ENCODE results near the gene GGT1. TPM values are rescaled to one million over a fixed set of nuclear protein-coding genes. Genes with fewer than 3 reads are reported as not detected.
"Not testable (repeated sequence)": the region's sequence is repeated elsewhere in the genome, so short reads cannot be mapped to it uniquely, and the experiment has no call there.

GGT1 gene
- total and polyA plus RNA-seq, 2 experiments from 2014 or later = 6.6 to 7.4 TPM

DNA sequence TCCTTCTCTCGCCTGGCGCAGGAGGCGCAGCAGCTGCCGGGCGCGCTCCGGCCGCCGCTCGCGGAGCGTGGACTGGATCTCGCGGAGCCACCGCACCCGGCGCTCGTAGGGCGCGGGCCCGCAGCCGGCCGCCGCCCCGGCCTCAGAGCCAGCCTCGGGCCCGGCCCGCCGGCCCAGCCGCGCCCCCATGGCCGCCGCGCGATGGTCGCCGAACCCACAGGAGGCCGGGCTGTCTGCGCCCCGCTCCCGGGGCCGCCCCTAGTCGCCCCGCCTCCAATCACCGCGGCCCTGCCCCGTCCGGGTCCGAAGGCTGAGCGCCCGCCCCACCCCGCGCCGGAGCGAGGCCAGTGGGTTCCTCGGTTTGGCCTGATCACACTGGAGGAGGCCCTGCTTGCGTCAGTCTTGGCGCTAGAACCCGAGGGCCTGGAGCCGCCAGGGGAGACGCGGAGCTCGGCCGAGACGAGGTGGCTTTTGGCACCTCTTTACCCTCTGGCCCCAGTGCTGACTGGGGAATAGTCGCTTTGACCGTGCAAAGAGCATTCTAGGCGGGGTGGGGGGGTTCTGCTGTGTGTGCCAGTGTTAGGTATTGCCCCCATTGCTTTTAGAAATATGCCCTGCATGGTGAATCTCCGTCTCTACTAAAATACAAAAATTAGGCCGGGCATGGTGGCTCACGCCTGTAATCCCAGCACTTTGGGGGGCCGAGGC, 10.0 kb upstream of the GGT1 start, which contains the start of gene LRRC75B:
TSS of gene LRRC75B (minus strand) at position 223 of the 708 bp plus-strand sequence. CDS start at position 189, 34 bp downstream.
- Histone ChIP-seq H3K27me3 (ENCODE audit: insufficient read depth) (no peaks in the 10 kb centered on the region), H3K27ac (ENCODE audit: low read depth) (peak within 1 kb of the TSS; percentile 86), H3K4me1 (ENCODE audit: insufficient read depth) (peaks cover 7% of the 10 kb centered on the region; the same call in 1 of the 2 replicates), H3K79me2 (replicated peaks; ENCODE audit: insufficient read depth) (no peaks in the 10 kb centered on the region), H3K4me3 (peak within 1 kb of the TSS; percentile 81), H3F3A (replicated peaks; ENCODE audit: low read depth) (no peaks in the 10 kb centered on the region), H4K20me1 (replicated peaks; ENCODE audit: insufficient read depth) (no peaks in the 10 kb centered on the region), H3K36me3 (ENCODE audit: insufficient read depth) (no peaks in the 10 kb centered on the region), H3K9me2 (ENCODE audit: insufficient read depth) (no peaks in the 10 kb centered on the region), H3K4me2 (peak within 1 kb of the TSS; percentile 89), H2AFZ (peak within 1 kb of the TSS; percentile 93)
- Mint-ChIP-seq H3K4me1 (peaks cover 18% of the 10 kb centered on the region), H3K9me3 (no peaks in the 10 kb centered on the region), H3K36me3 (ENCODE audit: low read depth) (no peaks in the 10 kb centered on the region), H3K27ac (peak within 1 kb of the TSS; percentile 95), H3K27me3 (ENCODE audit: insufficient read depth, low read depth, poor library complexity) (peaks cover 10% of the 10 kb centered on the region), H3K4me3 (peak within 1 kb of the TSS; percentile 95)
- ATAC-seq (peak; percentile 89), DNase-seq (ENCODE audit: low spot score) (peak; percentile 92)
- TF ChIP-seq POLR2AphosphoS5 (IDR thresholded peaks at IDR 0.05; ENCODE audit: low read depth) (peak; percentile 80), EZH2phosphoT487 (IDR thresholded peaks at IDR 0.05; ENCODE audit: unreplicated experiment) (no peak), CREB1 (CRISPR knock-in tag; IDR thresholded peaks at IDR 0.05; ENCODE audit: low read depth) (peak; percentile 65), NANOG (IDR thresholded peaks at IDR 0.05; ENCODE audit: borderline replicate concordance) (no peak)
- TF ChIP-seq, protein P1, sequence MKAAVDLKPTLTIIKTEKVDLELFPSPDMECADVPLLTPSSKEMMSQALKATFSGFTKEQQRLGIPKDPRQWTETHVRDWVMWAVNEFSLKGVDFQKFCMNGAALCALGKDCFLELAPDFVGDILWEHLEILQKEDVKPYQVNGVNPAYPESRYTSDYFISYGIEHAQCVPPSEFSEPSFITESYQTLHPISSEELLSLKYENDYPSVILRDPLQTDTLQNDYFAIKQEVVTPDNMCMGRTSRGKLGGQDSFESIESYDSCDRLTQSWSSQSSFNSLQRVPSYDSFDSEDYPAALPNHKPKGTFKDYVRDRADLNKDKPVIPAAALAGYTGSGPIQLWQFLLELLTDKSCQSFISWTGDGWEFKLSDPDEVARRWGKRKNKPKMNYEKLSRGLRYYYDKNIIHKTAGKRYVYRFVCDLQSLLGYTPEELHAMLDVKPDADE (IDR thresholded peaks at IDR 0.05) = no peak

DNA sequence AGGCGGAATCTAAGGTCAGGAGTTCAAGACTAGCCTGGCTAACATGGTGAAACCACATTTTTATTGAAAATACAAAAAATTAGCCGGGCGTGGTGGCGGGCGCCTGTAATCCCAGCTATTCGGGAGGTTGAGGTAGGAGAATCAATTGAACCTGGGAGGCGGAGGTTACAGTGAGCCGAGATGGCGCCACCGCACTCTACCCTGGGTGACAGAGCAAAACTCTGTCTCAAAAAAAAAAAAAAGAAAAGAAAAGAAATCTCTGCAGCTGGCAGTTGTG, 9.5 kb upstream of the GGT1 start:
- Mint-ChIP-seq H3K27ac (peak overlapping the region; percentile 91), H3K4me3 (peak overlapping the region; percentile 75), H3K4me1 (peaks cover 18% of the 10 kb centered on the region), H3K27me3 (ENCODE audit: insufficient read depth, low read depth, poor library complexity) (peaks cover 12% of the 10 kb centered on the region)
- H3K4me1 ChIP-seq (ENCODE audit: insufficient read depth); H3K9me2 ChIP-seq (ENCODE audit: insufficient read depth); ATAC-seq; H3F3A ChIP-seq (replicated peaks; ENCODE audit: low read depth); H3K27me3 ChIP-seq (ENCODE audit: insufficient read depth); H3K9me3 Mint-ChIP-seq; H4K20me1 ChIP-seq (replicated peaks; ENCODE audit: insufficient read depth); H3K36me3 ChIP-seq (ENCODE audit: insufficient read depth); DNase-seq (ENCODE audit: low spot score); H3K79me2 ChIP-seq (replicated peaks; ENCODE audit: insufficient read depth); H3K36me3 Mint-ChIP-seq (ENCODE audit: low read depth): not testable (repeated sequence)
- Histone ChIP-seq H3K4me2 (peak overlapping the region; percentile 89), H3K4me3 (peak overlapping the region; percentile 81), H2AFZ (peak overlapping the region; percentile 90), H3K27ac (ENCODE audit: low read depth) (peak overlapping the region; percentile 86)

DNA sequence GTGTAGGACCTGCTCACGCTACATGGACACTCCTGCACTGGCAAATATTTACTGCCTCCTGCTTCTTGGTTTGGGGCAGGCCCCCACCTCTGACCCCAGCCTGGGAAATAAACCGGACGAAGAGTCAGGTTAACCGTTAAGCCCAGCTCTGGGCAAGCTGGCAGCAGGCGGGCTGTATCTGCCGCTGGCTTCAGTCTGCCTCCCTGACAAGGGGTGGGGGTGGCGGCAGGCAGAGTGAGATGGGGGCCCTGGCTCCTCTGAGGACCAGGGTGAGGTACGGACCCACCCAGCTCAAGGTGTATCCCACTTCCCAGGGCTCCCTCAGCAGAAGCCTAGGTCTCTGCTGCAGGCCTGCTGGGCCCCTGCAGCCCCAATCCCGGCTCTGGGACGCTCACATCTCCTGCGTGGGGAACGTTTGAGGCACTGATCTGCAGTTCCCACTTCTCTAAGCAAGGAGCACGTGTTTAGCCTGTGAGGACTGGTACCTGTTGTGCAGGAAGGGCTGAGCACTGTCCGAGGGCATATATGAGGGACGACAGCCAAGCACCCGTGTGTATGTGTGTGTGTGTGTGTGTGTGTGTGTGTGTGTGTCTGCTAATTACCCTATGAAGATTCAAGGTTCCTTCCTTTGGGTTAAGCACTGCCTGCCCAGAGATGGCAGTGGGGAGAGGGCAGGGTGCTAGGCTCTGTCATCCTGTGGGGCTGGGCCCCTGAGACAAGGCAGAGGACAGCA, 9.0 kb upstream of the GGT1 start:
- H3K9me3 Mint-ChIP-seq = no peaks in the 10 kb centered on the region
- Histone ChIP-seq H3K4me3 (no peak overlapping the region), H3K27me3 (ENCODE audit: insufficient read depth) (no peaks in the 10 kb centered on the region), H3K27ac (ENCODE audit: low read depth) (no peak overlapping the region), H3K4me2 (peak overlapping the region; percentile 89; the same call in 1 of the 2 replicates), H3K4me1 (ENCODE audit: insufficient read depth) (peaks cover 7% of the 10 kb centered on the region; the same call in 1 of the 2 replicates), H3K9me2 (ENCODE audit: insufficient read depth) (no peaks in the 10 kb centered on the region), H2AFZ (peak overlapping the region; percentile 52; the same call in 1 of the 2 replicates), H3K79me2 (replicated peaks; ENCODE audit: insufficient read depth) (no peaks in the 10 kb centered on the region), H3K36me3 (ENCODE audit: insufficient read depth) (no peaks in the 10 kb centered on the region), H4K20me1 (replicated peaks; ENCODE audit: insufficient read depth) (no peaks in the 10 kb centered on the region), H3F3A (replicated peaks; ENCODE audit: low read depth) (no peaks in the 10 kb centered on the region)
- H3K4me1 Mint-ChIP-seq = peaks cover 19% of the 10 kb centered on the region
- H3K4me3 Mint-ChIP-seq = peak overlapping the region; percentile 75; the same call in 2 of the 3 replicates
- H3K36me3 Mint-ChIP-seq (ENCODE audit: low read depth) = no peaks in the 10 kb centered on the region
- no peak for ATAC-seq
- no peak for DNase-seq (ENCODE audit: low spot score)
- H3K27ac Mint-ChIP-seq = no peak overlapping the region; the same call in 1 of the 2 replicates
- peaks cover 12% of the 10 kb centered on the region for H3K27me3 Mint-ChIP-seq (ENCODE audit: insufficient read depth, low read depth, poor library complexity)
- TF ChIP-seq, protein P2, sequence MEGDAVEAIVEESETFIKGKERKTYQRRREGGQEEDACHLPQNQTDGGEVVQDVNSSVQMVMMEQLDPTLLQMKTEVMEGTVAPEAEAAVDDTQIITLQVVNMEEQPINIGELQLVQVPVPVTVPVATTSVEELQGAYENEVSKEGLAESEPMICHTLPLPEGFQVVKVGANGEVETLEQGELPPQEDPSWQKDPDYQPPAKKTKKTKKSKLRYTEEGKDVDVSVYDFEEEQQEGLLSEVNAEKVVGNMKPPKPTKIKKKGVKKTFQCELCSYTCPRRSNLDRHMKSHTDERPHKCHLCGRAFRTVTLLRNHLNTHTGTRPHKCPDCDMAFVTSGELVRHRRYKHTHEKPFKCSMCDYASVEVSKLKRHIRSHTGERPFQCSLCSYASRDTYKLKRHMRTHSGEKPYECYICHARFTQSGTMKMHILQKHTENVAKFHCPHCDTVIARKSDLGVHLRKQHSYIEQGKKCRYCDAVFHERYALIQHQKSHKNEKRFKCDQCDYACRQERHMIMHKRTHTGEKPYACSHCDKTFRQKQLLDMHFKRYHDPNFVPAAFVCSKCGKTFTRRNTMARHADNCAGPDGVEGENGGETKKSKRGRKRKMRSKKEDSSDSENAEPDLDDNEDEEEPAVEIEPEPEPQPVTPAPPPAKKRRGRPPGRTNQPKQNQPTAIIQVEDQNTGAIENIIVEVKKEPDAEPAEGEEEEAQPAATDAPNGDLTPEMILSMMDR (conservative IDR thresholded peaks at IDR 0.05; ENCODE audit: low read depth in 2 of 2) = no peak
- TF ChIP-seq ZNF331 (CRISPR knock-in tag; IDR thresholded peaks at IDR 0.05; ENCODE audit: low read depth) = no peak
- no peak for TF ChIP-seq STAT1 (IDR thresholded peaks at IDR 0.05; ENCODE audit: unreplicated experiment)
- TF ChIP-seq ZNF114 (CRISPR knock-in tag; IDR thresholded peaks at IDR 0.05) = no peak
- no peak for TF ChIP-seq EZH2phosphoT487 (IDR thresholded peaks at IDR 0.05; ENCODE audit: unreplicated experiment)
- TF ChIP-seq POLR2AphosphoS5 (IDR thresholded peaks at IDR 0.05; ENCODE audit: low read depth) = no peak
- TF ChIP-seq CREB1 (CRISPR knock-in tag; IDR thresholded peaks at IDR 0.05; ENCODE audit: low read depth) = no peak
- TF ChIP-seq EZH2 (IDR thresholded peaks at IDR 0.05; ENCODE audit: low read depth, unreplicated experiment) = no peak
- TF ChIP-seq, protein P3, sequence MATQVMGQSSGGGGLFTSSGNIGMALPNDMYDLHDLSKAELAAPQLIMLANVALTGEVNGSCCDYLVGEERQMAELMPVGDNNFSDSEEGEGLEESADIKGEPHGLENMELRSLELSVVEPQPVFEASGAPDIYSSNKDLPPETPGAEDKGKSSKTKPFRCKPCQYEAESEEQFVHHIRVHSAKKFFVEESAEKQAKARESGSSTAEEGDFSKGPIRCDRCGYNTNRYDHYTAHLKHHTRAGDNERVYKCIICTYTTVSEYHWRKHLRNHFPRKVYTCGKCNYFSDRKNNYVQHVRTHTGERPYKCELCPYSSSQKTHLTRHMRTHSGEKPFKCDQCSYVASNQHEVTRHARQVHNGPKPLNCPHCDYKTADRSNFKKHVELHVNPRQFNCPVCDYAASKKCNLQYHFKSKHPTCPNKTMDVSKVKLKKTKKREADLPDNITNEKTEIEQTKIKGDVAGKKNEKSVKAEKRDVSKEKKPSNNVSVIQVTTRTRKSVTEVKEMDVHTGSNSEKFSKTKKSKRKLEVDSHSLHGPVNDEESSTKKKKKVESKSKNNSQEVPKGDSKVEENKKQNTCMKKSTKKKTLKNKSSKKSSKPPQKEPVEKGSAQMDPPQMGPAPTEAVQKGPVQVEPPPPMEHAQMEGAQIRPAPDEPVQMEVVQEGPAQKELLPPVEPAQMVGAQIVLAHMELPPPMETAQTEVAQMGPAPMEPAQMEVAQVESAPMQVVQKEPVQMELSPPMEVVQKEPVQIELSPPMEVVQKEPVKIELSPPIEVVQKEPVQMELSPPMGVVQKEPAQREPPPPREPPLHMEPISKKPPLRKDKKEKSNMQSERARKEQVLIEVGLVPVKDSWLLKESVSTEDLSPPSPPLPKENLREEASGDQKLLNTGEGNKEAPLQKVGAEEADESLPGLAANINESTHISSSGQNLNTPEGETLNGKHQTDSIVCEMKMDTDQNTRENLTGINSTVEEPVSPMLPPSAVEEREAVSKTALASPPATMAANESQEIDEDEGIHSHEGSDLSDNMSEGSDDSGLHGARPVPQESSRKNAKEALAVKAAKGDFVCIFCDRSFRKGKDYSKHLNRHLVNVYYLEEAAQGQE (IDR thresholded peaks at IDR 0.05; ENCODE audit: unreplicated experiment) = no peak
